ENCODE measurements around the gene SDR42E1. TPM values are rescaled to one million over a fixed set of nuclear protein-coding genes. Genes with fewer than 3 reads are reported as not detected.

The SDR42E1 gene
- total and polyA plus RNA-seq, 2 of the 4 experiments (the other 2 are of a cell fraction): 0.44 to 0.72 TPM

DNA sequence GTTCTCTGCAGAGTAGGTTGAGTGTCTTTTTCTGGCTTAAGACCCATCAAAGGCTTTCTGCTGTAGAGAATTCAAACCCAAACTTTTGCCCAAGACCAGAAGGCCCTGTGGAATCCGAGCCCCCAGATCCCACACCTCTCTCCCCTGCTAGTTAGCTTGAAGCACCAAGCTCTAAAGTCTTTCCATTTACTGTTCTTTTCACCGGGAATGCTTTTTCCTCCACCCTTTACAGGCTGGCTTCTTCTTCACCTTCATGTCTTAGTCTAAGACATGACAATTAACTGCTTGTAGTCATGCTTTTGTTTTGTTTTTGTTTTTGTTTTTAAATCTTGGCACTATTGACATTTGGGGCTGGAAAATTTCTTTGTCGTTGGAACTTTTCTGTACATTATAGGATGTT lies 39.2 kb upstream of the SDR42E1 start:
- Histone ChIP-seq H4K8ac (ENCODE audit: low read depth in 2 of 2, low read length in 2 of 2) (no peak overlapping the region), H4K91ac (ENCODE audit: insufficient read depth, low read depth, low read length) (no peak overlapping the region), H3K56ac (ENCODE audit: extremely low read depth, insufficient read depth, low read length) (no peak overlapping the region), H3K4me2 (ENCODE audit: low read depth, low read length) (no peak overlapping the region), H3K27me3 (ENCODE audit: control insufficient read depth, insufficient read depth, low read length) (peaks cover 3% of the 10 kb centered on the region; the same call in 1 of the 2 replicates), H3K36me3 (ENCODE audit: control insufficient read depth, insufficient read depth, low read length) (no peaks in the 10 kb centered on the region), H2BK20ac (ENCODE audit: low read depth, low read length) (no peak overlapping the region), H2BK120ac (ENCODE audit: low read depth, low read length) (no peak overlapping the region), H2AK9ac (replicated peaks; ENCODE audit: low read depth, low read length, poor library complexity) (no peak overlapping the region), H3K27ac (ENCODE audit: insufficient read depth, low read length) (no peak overlapping the region), H3K23ac (ENCODE audit: low read depth, low read length) (no peak overlapping the region), H2BK15ac (ENCODE audit: low read depth, low read length) (no peak overlapping the region), H3K14ac (replicated peaks; ENCODE audit: low read depth, low read length) (no peak overlapping the region), H2AFZ (replicated peaks; ENCODE audit: low read length, poor library complexity) (no peak overlapping the region), H2AK5ac (ENCODE audit: low read depth, low read length) (no peak overlapping the region), H4K20me1 (ENCODE audit: insufficient read depth, low read length) (no peaks in the 10 kb centered on the region), H3K9ac (ENCODE audit: low read depth, low read length) (no peak overlapping the region), H3K79me1 (ENCODE audit: low read depth in 1 of 2, low read length in 2 of 2) (no peaks in the 10 kb centered on the region), H3K9me1 (ENCODE audit: insufficient read depth, low read length) (no peaks in the 10 kb centered on the region), H3K9me3 (ENCODE audit: control insufficient read depth, insufficient read depth, low read length) (no peaks in the 10 kb centered on the region), H2BK5ac (ENCODE audit: low read depth, low read length, poor library complexity, severe bottlenecking) (no peak overlapping the region), H3K4me3 (ENCODE audit: insufficient read depth, low read depth, low read length) (no peak overlapping the region), H3K18ac (ENCODE audit: low read depth, low read length) (no peak overlapping the region; the same call in 1 of the 2 replicates), H3K4ac (ENCODE audit: low read depth, low read length) (no peak overlapping the region), H3K4me1 (ENCODE audit: control insufficient read depth, insufficient read depth, low read length) (peaks cover 1% of the 10 kb centered on the region; the same call in 1 of the 2 replicates), H4K5ac (ENCODE audit: low read depth, low read length) (no peak overlapping the region)
- POLR2A ChIA-PET (ENCODE audit: unreplicated experiment): no interaction called here
- no peak for TF ChIP-seq POLR2A (IDR thresholded peaks at IDR 0.05; ENCODE audit: low read depth, low read length)
- TF ChIP-seq, protein P1, sequence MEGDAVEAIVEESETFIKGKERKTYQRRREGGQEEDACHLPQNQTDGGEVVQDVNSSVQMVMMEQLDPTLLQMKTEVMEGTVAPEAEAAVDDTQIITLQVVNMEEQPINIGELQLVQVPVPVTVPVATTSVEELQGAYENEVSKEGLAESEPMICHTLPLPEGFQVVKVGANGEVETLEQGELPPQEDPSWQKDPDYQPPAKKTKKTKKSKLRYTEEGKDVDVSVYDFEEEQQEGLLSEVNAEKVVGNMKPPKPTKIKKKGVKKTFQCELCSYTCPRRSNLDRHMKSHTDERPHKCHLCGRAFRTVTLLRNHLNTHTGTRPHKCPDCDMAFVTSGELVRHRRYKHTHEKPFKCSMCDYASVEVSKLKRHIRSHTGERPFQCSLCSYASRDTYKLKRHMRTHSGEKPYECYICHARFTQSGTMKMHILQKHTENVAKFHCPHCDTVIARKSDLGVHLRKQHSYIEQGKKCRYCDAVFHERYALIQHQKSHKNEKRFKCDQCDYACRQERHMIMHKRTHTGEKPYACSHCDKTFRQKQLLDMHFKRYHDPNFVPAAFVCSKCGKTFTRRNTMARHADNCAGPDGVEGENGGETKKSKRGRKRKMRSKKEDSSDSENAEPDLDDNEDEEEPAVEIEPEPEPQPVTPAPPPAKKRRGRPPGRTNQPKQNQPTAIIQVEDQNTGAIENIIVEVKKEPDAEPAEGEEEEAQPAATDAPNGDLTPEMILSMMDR (conservative IDR thresholded peaks at IDR 0.05; ENCODE audit: low read depth, low read length): no peak
- no peak for TF ChIP-seq MXI1 (IDR thresholded peaks at IDR 0.05; ENCODE audit: borderline replicate concordance, low read depth, low read length)
- TF ChIP-seq NFE2L2 (IDR thresholded peaks at IDR 0.05; ENCODE audit: low read depth, low read length): no peak
- no peak for TF ChIP-seq RCOR1 (IDR thresholded peaks at IDR 0.05; ENCODE audit: insufficient replicate concordance, low read length)
- TF ChIP-seq, protein P2, sequence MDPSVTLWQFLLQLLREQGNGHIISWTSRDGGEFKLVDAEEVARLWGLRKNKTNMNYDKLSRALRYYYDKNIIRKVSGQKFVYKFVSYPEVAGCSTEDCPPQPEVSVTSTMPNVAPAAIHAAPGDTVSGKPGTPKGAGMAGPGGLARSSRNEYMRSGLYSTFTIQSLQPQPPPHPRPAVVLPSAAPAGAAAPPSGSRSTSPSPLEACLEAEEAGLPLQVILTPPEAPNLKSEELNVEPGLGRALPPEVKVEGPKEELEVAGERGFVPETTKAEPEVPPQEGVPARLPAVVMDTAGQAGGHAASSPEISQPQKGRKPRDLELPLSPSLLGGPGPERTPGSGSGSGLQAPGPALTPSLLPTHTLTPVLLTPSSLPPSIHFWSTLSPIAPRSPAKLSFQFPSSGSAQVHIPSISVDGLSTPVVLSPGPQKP (IDR thresholded peaks at IDR 0.05; ENCODE audit: borderline replicate concordance, low read depth, low read length): no peak
- TF ChIP-seq, protein P3, sequence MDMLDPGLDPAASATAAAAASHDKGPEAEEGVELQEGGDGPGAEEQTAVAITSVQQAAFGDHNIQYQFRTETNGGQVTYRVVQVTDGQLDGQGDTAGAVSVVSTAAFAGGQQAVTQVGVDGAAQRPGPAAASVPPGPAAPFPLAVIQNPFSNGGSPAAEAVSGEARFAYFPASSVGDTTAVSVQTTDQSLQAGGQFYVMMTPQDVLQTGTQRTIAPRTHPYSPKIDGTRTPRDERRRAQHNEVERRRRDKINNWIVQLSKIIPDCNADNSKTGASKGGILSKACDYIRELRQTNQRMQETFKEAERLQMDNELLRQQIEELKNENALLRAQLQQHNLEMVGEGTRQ (IDR thresholded peaks at IDR 0.05; ENCODE audit: low read depth, low read length): no peak
- WGBS, 2 experiments (ENCODE audit: extremely low coverage in 2 of 2, insufficient read length in 1 of 2): 20% methylated on average over 1 of the region's 3 CpGs; no CpG with 5 or more reads in 1 of the 2 experiments
- in situ Hi-C loops (cut with MboI; ENCODE audit: low sequenced_read_pairs) (no loop called here), intact Hi-C loops (cut with micrococcal nuclease) (no loop called here), dilution Hi-C loops (cut with HindIII; ENCODE audit: low sequenced_read_pairs, unreplicated experiment) (no loop called here)
- ATAC-seq (ENCODE audit: low read depth): no peak
- no TSS peak for BruUV-seq (replicated peaks)
- CTCF ChIA-PET: no interaction called here
- no peak for DNase-seq
